ENCODE results near the gene SORBS1.

DNA sequence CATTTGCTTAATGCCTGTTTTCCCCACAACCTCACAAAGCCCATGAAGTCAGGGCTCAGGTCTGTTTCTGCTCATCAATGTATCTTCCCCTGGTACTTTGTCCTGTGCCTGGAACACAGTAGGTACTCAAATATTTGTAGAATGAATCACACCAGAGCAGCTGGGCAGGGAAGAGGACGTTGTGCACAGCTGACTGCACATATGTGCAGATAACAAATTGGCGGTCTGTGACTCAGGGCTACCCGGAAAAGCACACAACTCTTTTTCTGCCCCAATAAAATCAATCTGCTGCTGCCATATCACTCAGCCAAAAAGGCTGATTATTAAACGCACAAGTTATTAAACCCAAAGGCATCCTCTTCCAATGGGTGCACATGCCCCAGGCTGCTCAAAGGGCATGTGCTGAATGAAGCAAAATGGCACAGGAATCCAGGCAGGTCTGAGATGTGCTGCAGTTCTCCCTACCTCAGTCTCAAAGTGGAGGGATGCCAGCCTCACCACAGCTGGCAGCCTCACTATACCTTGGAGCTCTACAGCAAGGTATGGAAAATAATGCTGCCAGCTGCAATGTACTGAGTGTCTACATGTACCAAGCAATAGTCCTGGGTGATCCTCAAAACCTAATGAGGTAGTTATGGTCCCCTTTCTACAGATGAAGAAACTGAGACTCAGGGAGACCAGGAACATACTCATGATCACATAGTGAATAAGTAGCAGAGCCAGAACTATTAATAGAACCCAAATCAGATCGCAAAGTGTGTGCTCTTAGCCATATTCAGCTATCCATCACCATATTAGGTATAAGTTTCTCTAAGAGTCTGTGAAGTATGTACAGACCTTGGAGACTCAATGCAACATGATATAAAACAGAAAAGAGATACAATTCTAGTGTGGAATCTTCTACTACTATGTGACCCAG lies 43.4 kb downstream of the SORBS1 start:
- TF ChIP-seq, protein P1, sequence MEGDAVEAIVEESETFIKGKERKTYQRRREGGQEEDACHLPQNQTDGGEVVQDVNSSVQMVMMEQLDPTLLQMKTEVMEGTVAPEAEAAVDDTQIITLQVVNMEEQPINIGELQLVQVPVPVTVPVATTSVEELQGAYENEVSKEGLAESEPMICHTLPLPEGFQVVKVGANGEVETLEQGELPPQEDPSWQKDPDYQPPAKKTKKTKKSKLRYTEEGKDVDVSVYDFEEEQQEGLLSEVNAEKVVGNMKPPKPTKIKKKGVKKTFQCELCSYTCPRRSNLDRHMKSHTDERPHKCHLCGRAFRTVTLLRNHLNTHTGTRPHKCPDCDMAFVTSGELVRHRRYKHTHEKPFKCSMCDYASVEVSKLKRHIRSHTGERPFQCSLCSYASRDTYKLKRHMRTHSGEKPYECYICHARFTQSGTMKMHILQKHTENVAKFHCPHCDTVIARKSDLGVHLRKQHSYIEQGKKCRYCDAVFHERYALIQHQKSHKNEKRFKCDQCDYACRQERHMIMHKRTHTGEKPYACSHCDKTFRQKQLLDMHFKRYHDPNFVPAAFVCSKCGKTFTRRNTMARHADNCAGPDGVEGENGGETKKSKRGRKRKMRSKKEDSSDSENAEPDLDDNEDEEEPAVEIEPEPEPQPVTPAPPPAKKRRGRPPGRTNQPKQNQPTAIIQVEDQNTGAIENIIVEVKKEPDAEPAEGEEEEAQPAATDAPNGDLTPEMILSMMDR (conservative IDR thresholded peaks at IDR 0.05) = no peak
- TF ChIP-seq ZFX (IDR thresholded peaks at IDR 0.05) = no peak

Measured in C4-2B (cell line).